H9 (cell line): ENCODE measurements around the gene MAPK13. TPM values are rescaled to one million over a fixed set of nuclear protein-coding genes. Genes with fewer than 3 reads are reported as not detected.
A peak's percentile ranks its signal among the peaks of the same experiment; 100 is the strongest.

Experiments used
- DNase-seq: peaks from one replicate; pipeline ENCODE4 v3.0.0-alpha.2; 2017
- H2AFZ ChIP-seq: one replicate; pipeline ENCODE4 v1.6.1; 2013; ENCODE audit warnings: mild to moderate bottlenecking, low read length, control low read depth, moderate library complexity
- H2AK5ac ChIP-seq: 2 replicates; pipeline ENCODE4 v1.6.1; 2013; ENCODE audit warnings: low read length, control low read depth, mixed read lengths; ENCODE audit not compliant: insufficient read length
- H2BK120ac ChIP-seq: one replicate; pipeline ENCODE4 v1.6.1; 2013; ENCODE audit warnings: low read depth, mild to moderate bottlenecking, low read length, control low read depth, inconsistent platforms; ENCODE audit not compliant: poor library complexity, severe bottlenecking
- H2BK12ac ChIP-seq: 2 replicates; pipeline ENCODE4 v1.6.1; 2013; ENCODE audit warnings: low read length, control low read depth, mixed read lengths, low read depth; ENCODE audit not compliant: insufficient read length
- H2BK15ac ChIP-seq: 2 replicates; pipeline ENCODE4 v1.6.1; 2013; ENCODE audit warnings: low read depth, low read length, control low read depth
- H2BK20ac ChIP-seq: one replicate; pipeline ENCODE4 v1.6.1; 2013; ENCODE audit warnings: low read depth, mild to moderate bottlenecking, low read length, control low read depth, inconsistent platforms; ENCODE audit not compliant: poor library complexity, severe bottlenecking
- H2BK5ac ChIP-seq: 2 replicates; pipeline ENCODE4 v1.6.1; 2013; ENCODE audit warnings: low read length, control low read depth, mixed read lengths; ENCODE audit not compliant: insufficient read length
- H3K14ac ChIP-seq: 2 replicates; pipeline ENCODE4 v1.6.1; 2013; ENCODE audit warnings: low read length, control low read depth; ENCODE audit not compliant: insufficient read depth
- H3K18ac ChIP-seq: 2 replicates; pipeline ENCODE4 v1.6.1; 2013; ENCODE audit warnings: low read depth, mild to moderate bottlenecking, mixed read lengths, low read length, control low read depth; ENCODE audit not compliant: insufficient read length
- H3K23ac ChIP-seq: 2 replicates; pipeline ENCODE4 v1.6.1; 2013; ENCODE audit warnings: low read length, control low read depth, mixed read lengths, low read depth; ENCODE audit not compliant: insufficient read length
- H3K23me2 ChIP-seq: 2 replicates; pipeline ENCODE4 v1.6.1; 2013; ENCODE audit warnings: low read depth, mild to moderate bottlenecking, mixed read lengths, low read length, control low read depth; ENCODE audit not compliant: insufficient read length, poor library complexity, severe bottlenecking
- H3K27ac ChIP-seq: 2 replicates; pipeline ENCODE4 v1.5.1; 2013; ENCODE audit warnings: low read length, control low read depth, mixed read lengths, low read depth; ENCODE audit not compliant: insufficient read length
- H3K27me3 ChIP-seq: 2 replicates; pipeline ENCODE4 v1.6.1; 2013; ENCODE audit warnings: low read length, control low read depth, inconsistent platforms; ENCODE audit not compliant: insufficient read depth
- H3K4ac ChIP-seq: 2 replicates; pipeline ENCODE4 v1.6.1; 2013; ENCODE audit warnings: low read depth, mild to moderate bottlenecking, control low read depth, inconsistent platforms, low read length, moderate library complexity
- H3K4me1 ChIP-seq: 2 replicates; pipeline ENCODE4 v1.6.1; 2013; ENCODE audit warnings: low read length, control low read depth, inconsistent platforms; ENCODE audit not compliant: insufficient read depth
- H3K4me2 ChIP-seq: 2 replicates; pipeline ENCODE4 v1.6.1; 2013; ENCODE audit warnings: low read length, control low read depth, mixed read lengths; ENCODE audit not compliant: insufficient read length, insufficient read depth
- H3K56ac ChIP-seq: 2 replicates; pipeline ENCODE4 v1.6.1; 2013; ENCODE audit warnings: low read depth, mild to moderate bottlenecking, mixed read lengths, low read length, control low read depth; ENCODE audit not compliant: insufficient read length
- H3K79me1 ChIP-seq: 2 replicates; pipeline ENCODE4 v1.6.1; 2013; ENCODE audit warnings: low read depth, mild to moderate bottlenecking, moderate library complexity, low read length, control low read depth, inconsistent platforms; ENCODE audit not compliant: insufficient read depth, poor library complexity, severe bottlenecking
- H3K79me2 ChIP-seq: 2 replicates; pipeline ENCODE4 v1.6.1; 2013; ENCODE audit warnings: low read length, control low read depth, inconsistent platforms; ENCODE audit not compliant: insufficient read depth
- H3K9ac ChIP-seq: 2 replicates; pipeline ENCODE4 v1.6.1; 2013; ENCODE audit warnings: low read length, control low read depth, mixed read lengths; ENCODE audit not compliant: insufficient read length; ENCODE audit errors: extremely low read depth
- H3K9me3 ChIP-seq: one replicate; pipeline ENCODE4 v1.6.1; 2013; ENCODE audit warnings: low read depth, low read length, inconsistent platforms; ENCODE audit not compliant: control insufficient read depth
- H3T11ph ChIP-seq: one replicate; pipeline ENCODE4 v1.6.1; 2013; ENCODE audit warnings: mild to moderate bottlenecking, low read length, control low read depth, inconsistent platforms
- H4K20me1 ChIP-seq: one replicate; pipeline ENCODE4 v1.6.1; 2013; ENCODE audit not compliant: control insufficient read depth, insufficient read length, insufficient read depth
- H4K5ac ChIP-seq: 2 replicates; pipeline ENCODE4 v1.6.1; 2013; ENCODE audit warnings: low read depth, mild to moderate bottlenecking, mixed read lengths, low read length, control low read depth; ENCODE audit not compliant: insufficient read length
- H4K8ac ChIP-seq: replicated peaks from 2 replicates; pipeline ENCODE4 v1.6.1; 2013; ENCODE audit warnings: low read length, control low read depth, mixed read lengths, low read depth; ENCODE audit not compliant: insufficient read length
- H4K91ac ChIP-seq: 2 replicates; pipeline ENCODE4 v1.6.1; 2013; ENCODE audit warnings: low read depth, mild to moderate bottlenecking, moderate library complexity, mixed read lengths, low read length, control low read depth; ENCODE audit not compliant: insufficient read length
- H3K27ac Mint-ChIP-seq, 3 experiments: 2 replicates in 2 of 3; 3 replicates in 1 of 3; pipeline ENCODE4 v1.8.0; 2020 to 2021; ENCODE audit warnings: mixed read lengths in 3 of 3, mild to moderate bottlenecking in 1 of 3, moderate library complexity in 1 of 3
- H3K27me3 Mint-ChIP-seq: 2 replicates; pipeline ENCODE4 v1.8.0; 2021; ENCODE audit warnings: low read depth, mild to moderate bottlenecking, moderate library complexity, mixed read lengths
- H3K36me3 Mint-ChIP-seq, 3 experiments: 2 replicates in 2 of 3; 3 replicates in 1 of 3; pipeline ENCODE4 v1.8.0; 2020 to 2021; ENCODE audit warnings: low read depth in 3 of 3, mixed read lengths in 3 of 3; ENCODE audit not compliant: insufficient read depth in 1 of 3
- H3K4me1 Mint-ChIP-seq, 2 experiments: 2 replicates each; pipeline ENCODE4 v1.8.0; 2020; ENCODE audit warnings: mixed read lengths in 2 of 2
- H3K4me3 Mint-ChIP-seq, 2 experiments: 2 replicates in 1 of 2; 3 replicates in 1 of 2; pipeline ENCODE4 v1.8.0; 2020 to 2021; ENCODE audit warnings: mild to moderate bottlenecking in 2 of 2, mixed read lengths in 2 of 2, moderate library complexity in 1 of 2
- H3K9me3 Mint-ChIP-seq, 2 experiments: 2 replicates in 1 of 2; 3 replicates in 1 of 2; pipeline ENCODE4 v1.8.0; 2020; ENCODE audit warnings: mild to moderate bottlenecking in 2 of 2, mixed read lengths in 2 of 2, moderate library complexity in 1 of 2
- WGBS: extraction: QIAGEN DNeasy Blood & Tissue Kit; methylation state at CpG from one replicate; pipeline ENCODE4 v1.1.7; 2013; ENCODE audit warnings: missing lambda C conversion rate, low lambda C conversion rate, mixed read lengths; ENCODE audit not compliant: insufficient read length; ENCODE audit errors: extremely low coverage; 5-methylcytosine and 5-hydroxymethylcytosine counted together
- total RNA-seq: library from RNA; stranded (reverse); gene quantifications from 2 replicates; pipeline ENCODE4 v1.2.1, GENCODE V29; 2021
- TF ChIP-seq, protein P1 (sequence below): fragments of 200-600 bp; sonication (generic); conservative IDR thresholded peaks from 3 replicates; pipeline ENCODE4 v1.8.0; 2021; ENCODE audit warnings: antibody characterized with exemption, mild to moderate bottlenecking

The MAPK13 gene
- total RNA-seq, 1 experiment from 2014 or later: 18.9 TPM

DNA sequence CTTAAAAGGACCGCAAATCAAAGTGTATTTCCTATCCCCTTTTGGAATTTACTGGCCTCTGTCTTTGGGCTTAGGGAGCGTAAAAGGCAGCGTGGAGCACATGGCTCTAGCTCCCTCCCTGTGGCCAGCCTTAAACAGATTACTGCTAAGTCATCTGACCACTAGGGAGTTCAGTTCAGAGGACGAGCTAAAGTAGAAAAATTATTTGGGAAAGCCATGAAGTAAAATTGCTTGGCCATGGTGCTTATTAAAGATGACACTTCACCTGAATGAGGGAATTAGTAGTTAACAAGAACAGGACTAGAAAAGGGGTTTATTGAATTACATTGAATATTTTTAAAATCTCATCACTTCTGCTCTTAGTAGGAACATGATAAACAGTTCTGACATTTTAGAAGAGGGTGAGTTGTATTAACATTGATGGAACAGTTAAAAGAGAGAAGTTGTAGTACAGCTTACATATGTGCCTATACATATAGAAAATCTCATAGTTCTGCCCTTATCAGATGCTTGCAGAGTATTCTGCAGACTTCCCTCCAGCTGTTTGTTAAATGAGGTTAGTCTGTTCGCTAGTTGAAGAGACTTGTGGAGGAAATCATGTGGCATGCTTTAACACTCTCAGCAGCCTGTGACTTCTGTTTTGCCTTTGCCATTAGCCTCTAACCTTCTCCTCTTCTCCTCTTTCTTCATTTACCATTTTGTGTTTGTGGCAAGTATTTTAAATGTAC lies 31.2 kb upstream of the MAPK13 start:
- no peaks in the 10 kb centered on the region for H3K23me2 ChIP-seq
- H2BK120ac ChIP-seq: no peak overlapping the region
- Mint-ChIP-seq H3K27ac (peak overlapping the region in 2 of 3 experiments; percentile 16 to 19; a peak in 1 of 7 replicates), H3K4me1 (peaks cover 3 to 13% of the 10 kb centered on the region in 2 experiments), H3K9me3 (no peaks in the 10 kb centered on the region), H3K27me3 (no peaks in the 10 kb centered on the region), H3K36me3 (peaks cover 0 to 22% (median 2%) of the 10 kb centered on the region in 3 experiments; a peak in 3 of 7 replicates), H3K4me3 (no peak overlapping the region)
- H3K23ac ChIP-seq: no peak overlapping the region
- H4K91ac ChIP-seq: no peak overlapping the region
- no peaks in the 10 kb centered on the region for H3K9me3 ChIP-seq
- no peak for DNase-seq
- H3K79me2 ChIP-seq: no peaks in the 10 kb centered on the region
- H3K14ac ChIP-seq: no peak overlapping the region
- H3K9ac ChIP-seq: no peak overlapping the region
- no peak overlapping the region for H4K8ac ChIP-seq
- no peak overlapping the region for H3T11ph ChIP-seq
- H2BK15ac ChIP-seq: no peak overlapping the region
- no peaks in the 10 kb centered on the region for H3K4me1 ChIP-seq
- no peak overlapping the region for H2BK20ac ChIP-seq
- WGBS: no CpG with 5 or more reads among the region's 5 CpGs
- H3K27ac ChIP-seq: no peak overlapping the region
- no peak overlapping the region for H3K18ac ChIP-seq
- H2AK5ac ChIP-seq: no peak overlapping the region
- no peak overlapping the region for H2BK12ac ChIP-seq
- no peak overlapping the region for H3K4me2 ChIP-seq
- no peaks in the 10 kb centered on the region for H4K20me1 ChIP-seq
- no peaks in the 10 kb centered on the region for H3K27me3 ChIP-seq
- H2AFZ ChIP-seq: no peak overlapping the region
- H2BK5ac ChIP-seq: no peak overlapping the region
- no peak overlapping the region for H3K4ac ChIP-seq
- TF ChIP-seq, protein P1, sequence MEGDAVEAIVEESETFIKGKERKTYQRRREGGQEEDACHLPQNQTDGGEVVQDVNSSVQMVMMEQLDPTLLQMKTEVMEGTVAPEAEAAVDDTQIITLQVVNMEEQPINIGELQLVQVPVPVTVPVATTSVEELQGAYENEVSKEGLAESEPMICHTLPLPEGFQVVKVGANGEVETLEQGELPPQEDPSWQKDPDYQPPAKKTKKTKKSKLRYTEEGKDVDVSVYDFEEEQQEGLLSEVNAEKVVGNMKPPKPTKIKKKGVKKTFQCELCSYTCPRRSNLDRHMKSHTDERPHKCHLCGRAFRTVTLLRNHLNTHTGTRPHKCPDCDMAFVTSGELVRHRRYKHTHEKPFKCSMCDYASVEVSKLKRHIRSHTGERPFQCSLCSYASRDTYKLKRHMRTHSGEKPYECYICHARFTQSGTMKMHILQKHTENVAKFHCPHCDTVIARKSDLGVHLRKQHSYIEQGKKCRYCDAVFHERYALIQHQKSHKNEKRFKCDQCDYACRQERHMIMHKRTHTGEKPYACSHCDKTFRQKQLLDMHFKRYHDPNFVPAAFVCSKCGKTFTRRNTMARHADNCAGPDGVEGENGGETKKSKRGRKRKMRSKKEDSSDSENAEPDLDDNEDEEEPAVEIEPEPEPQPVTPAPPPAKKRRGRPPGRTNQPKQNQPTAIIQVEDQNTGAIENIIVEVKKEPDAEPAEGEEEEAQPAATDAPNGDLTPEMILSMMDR: peak; percentile 27; the same call in 1 of the 3 replicates
- H3K56ac ChIP-seq: no peak overlapping the region
- H4K5ac ChIP-seq: no peak overlapping the region
- H3K79me1 ChIP-seq: peaks cover 3% of the 10 kb centered on the region
